CD4-positive, alpha-beta T cell treated with Interleukin-6 at 100 ng/mL for 8 hours (primary cell): ENCODE results near the gene SYNGR2.

Source experiments
- DNase-seq: peaks from one replicate; pipeline ENCODE4 v3.0.0-alpha.2; 2020; ENCODE audit warnings: mixed read lengths, low spot score

SYNGR2 gene

GRCh38 chr17:78204387-78205123 lies 36.2 kb downstream of the SYNGR2 start:
- DNase-seq = no peak

DNA sequence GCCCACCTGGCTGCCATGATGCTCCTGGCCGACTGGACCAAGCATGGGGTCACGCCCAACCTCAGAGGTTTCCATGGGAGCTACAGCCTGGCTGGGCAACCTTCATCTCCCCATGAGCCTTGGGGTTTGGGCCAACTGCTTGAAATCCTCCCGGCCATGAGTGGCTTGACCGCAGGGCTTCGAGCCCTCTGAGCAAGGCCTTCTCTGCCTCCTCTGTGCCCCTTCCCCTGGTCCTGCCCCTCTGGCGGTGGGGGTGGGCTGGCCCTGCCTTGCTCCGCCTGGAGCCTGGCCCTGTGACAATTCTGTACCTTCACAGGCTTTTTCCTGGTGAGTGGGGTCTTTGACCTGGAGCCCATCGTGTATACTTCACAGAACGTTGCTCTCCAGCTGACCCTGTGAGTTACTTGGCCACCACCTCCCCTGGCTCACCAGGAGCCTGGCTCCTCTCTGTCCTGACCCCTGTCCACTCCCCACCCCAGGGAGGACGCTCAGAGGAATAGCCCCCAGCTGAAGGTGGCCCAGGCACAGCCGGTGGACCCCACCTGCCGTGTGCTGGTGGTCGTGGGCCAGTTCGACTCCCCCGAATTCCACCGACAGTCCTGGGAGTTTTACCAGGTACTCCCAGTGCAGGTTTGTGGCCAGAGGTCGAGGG lies 36.9 kb downstream of the SYNGR2 start:
- no peak for DNase-seq

GRCh38 chr17:78206298-78206697 lies 37.9 kb downstream of the SYNGR2 start:
- no peak for DNase-seq

GRCh38 chr17:78208486-78208885 lies 40.1 kb downstream of the SYNGR2 start:
- no peak for DNase-seq

- no peak for DNase-seq
These were observed 41.7 kb downstream of the SYNGR2 start for GRCh38 chr17:78210111-78210510.

- no peak for DNase-seq
These were observed 42.7 kb downstream of the SYNGR2 start for GRCh38 chr17:78211032-78211431.

GRCh38 chr17:78214016-78214705 lies 45.8 kb downstream of the SYNGR2 start, which contains the start of gene BIRC5:
BIRC5 (plus strand) TSS chr17:78214253; CDS start chr17:78214317, 64 bp downstream.
- DNase-seq = peak; percentile 86

- no peak for DNase-seq
These were observed 46.3 kb downstream of the SYNGR2 start for GRCh38 chr17:78214706-78215061.

DNA sequence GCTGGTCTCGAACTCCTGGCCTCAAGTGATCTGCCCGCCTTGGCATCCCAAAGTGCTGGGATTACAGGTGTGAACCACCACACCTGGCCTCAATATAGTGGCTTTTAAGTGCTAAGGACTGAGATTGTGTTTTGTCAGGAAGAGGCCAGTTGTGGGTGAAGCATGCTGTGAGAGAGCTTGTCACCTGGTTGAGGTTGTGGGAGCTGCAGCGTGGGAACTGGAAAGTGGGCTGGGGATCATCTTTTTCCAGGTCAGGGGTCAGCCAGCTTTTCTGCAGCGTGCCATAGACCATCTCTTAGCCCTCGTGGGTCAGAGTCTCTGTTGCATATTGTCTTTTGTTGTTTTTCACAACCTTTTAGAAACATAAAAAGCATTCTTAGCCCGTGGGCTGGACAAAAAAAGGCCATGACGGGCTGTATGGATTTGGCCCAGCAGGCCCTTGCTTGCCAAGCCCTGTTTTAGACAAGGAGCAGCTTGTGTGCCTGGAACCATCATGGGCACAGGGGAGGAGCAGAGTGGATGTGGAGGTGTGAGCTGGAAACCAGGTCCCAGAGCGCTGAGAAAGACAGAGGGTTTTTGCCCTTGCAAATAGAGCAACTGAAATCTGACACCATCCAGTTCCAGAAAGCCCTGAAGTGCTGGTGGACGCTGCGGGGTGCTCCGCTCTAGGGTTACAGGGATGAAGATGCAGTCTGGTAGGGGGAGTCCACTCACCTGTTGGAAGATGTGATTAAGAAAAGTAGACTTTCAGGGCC lies 51.2 kb downstream of the SYNGR2 start:
- no peak for DNase-seq
